HepG2 (cell line): ENCODE measurements around the gene ARHGEF7. TPM values are rescaled to one million over a fixed set of nuclear protein-coding genes. Genes with fewer than 3 reads are reported as not detected.
A peak's percentile ranks its signal among the peaks of the same experiment; 100 is the strongest.

Source experiments
- ATAC-seq: fragments of 200-7000 bp; cut with Tn5 transposase; 3 replicates; pipeline ENCODE4 v1.9.1; 2020; ENCODE audit warnings: mild to moderate bottlenecking, moderate library complexity
- BruUV-seq: library from RNA; stranded (reverse); fragments of 400-500 nt; replicated peaks from 2 replicates; lab custom pipeline; 2021; lab: Mats Ljungman, UMichigan
- CTCF ChIA-PET: fragments of 300-600 bp; formaldehyde crosslinking; extraction: SDS; loops from one replicate; lab custom pipeline; 2021; ENCODE audit warnings: low total read pairs, inconsistent platforms, low intra/inter-chr PET ratio; lab: Yijun Ruan, JAX
- POLR2A ChIA-PET: fragments of 350-600 bp; sonication (Branson Sonifier 250); formaldehyde crosslinking; loops from one replicate; lab custom pipeline; 2020; ENCODE audit warnings: antibody characterized with exemption, inconsistent platforms; lab: Yijun Ruan, JAX
- DNase-seq: peaks from one replicate; pipeline ENCODE4 v3.0.0-alpha.2; 2015; ENCODE audit warnings: low spot score
- FAIRE-seq: peaks from 3 replicates; lab custom pipeline; 2011; peaks lifted over from hg19 to GRCh38; lab: Jason Lieb, UNC
- H2AFZ ChIP-seq: one replicate; pipeline ENCODE4 v1.6.1; 2011; ENCODE audit warnings: low read length, inconsistent platforms
- H3K27ac ChIP-seq: fragments of 300-600 bp; 3 replicates; pipeline ENCODE4 v1.8.0; 2011; ENCODE audit warnings: mixed run types, mild to moderate bottlenecking, mixed read lengths, low read length, inconsistent platforms; ENCODE audit not compliant: insufficient read depth; ENCODE audit errors: extremely low read length
- H3K27me3 ChIP-seq, 2 experiments: fragments of 200-600 bp in 1 of 2; 2 replicates in 1 of 2; 3 replicates in 1 of 2; pipeline versions ENCODE4 v1.6.0 to v1.8.0; 2011; ENCODE audit warnings: low read length in 2 of 2, mild to moderate bottlenecking in 2 of 2, moderate library complexity in 2 of 2, inconsistent platforms in 1 of 2; ENCODE audit not compliant: insufficient read depth in 2 of 2, control insufficient read depth in 1 of 2
- H3K36me3 ChIP-seq, 2 experiments: fragments of 200-600 bp in 1 of 2; replicated peaks in 1 of 2; 2 replicates in 1 of 2; 3 replicates in 1 of 2; pipeline versions ENCODE4 v1.5.1 to v1.8.0; 2011; ENCODE audit warnings: low read length in 2 of 2, inconsistent platforms in 1 of 2; ENCODE audit not compliant: insufficient read depth in 2 of 2, control insufficient read depth in 1 of 2
- H3K4me1 ChIP-seq: 2 replicates; pipeline ENCODE4 v1.5.1; 2012; ENCODE audit warnings: low read length, inconsistent platforms; ENCODE audit not compliant: insufficient read depth
- H3K4me2 ChIP-seq: 2 replicates; pipeline ENCODE4 v1.6.0; 2011; ENCODE audit warnings: low read depth, low read length, inconsistent platforms
- H3K4me3 ChIP-seq, 3 experiments: fragments of 200-600 bp in 1 of 3; sonication (generic), shearing (Covaris generic) in 1 of 3; replicated peaks in 1 of 3; 2 replicates each; pipeline ENCODE4 v1.5.1; 2011 to 2016; ENCODE audit warnings: low read length in 3 of 3, inconsistent platforms in 2 of 3, low read depth in 2 of 3, mild to moderate bottlenecking in 2 of 3, control low read depth in 1 of 3, mixed read lengths in 1 of 3; ENCODE audit not compliant: insufficient read depth in 1 of 3
- H3K79me2 ChIP-seq: one replicate; pipeline ENCODE4 v1.6.1; 2011; ENCODE audit warnings: low read length, inconsistent platforms; ENCODE audit not compliant: insufficient read depth
- H3K9ac ChIP-seq: 2 replicates; pipeline ENCODE4 v1.6.0; 2011; ENCODE audit warnings: mild to moderate bottlenecking, low read depth, low read length, inconsistent platforms; ENCODE audit not compliant: insufficient read depth
- H3K9me3 ChIP-seq: 2 replicates; pipeline ENCODE4 v1.5.1; 2012; ENCODE audit warnings: mild to moderate bottlenecking, low read length
- H4K20me1 ChIP-seq: 2 replicates; pipeline ENCODE4 v1.6.0; 2011; ENCODE audit warnings: inconsistent platforms, mild to moderate bottlenecking, low read length, moderate library complexity; ENCODE audit not compliant: insufficient read depth
- FOSL1 ChIP-seq: sonication (generic); formaldehyde crosslinking; IDR thresholded peaks from 2 replicates; pipeline ENCODE4 v1.9.0; 2021; ENCODE audit warnings: missing genetic modification reagents, borderline replicate concordance
- MXD4 ChIP-seq: IDR thresholded peaks from 2 replicates; pipeline ENCODE4 v1.6.1; 2016; ENCODE audit warnings: mild to moderate bottlenecking, missing biosample characterization, missing genetic modification reagents
- NFKB2 ChIP-seq: sonication (generic); formaldehyde crosslinking; IDR thresholded peaks from 2 replicates; pipeline ENCODE4 v1.4.0; 2020; ENCODE audit warnings: missing genetic modification reagents, borderline replicate concordance
- POLR2G ChIP-seq: fragments of 200-400 bp; formaldehyde crosslinking; IDR thresholded peaks from 2 replicates; pipeline ENCODE4 v1.6.1; 2018; ENCODE audit warnings: mild to moderate bottlenecking, low read depth, low read length, moderate library complexity
- SP2 ChIP-seq: sonication (generic); formaldehyde crosslinking; IDR thresholded peaks from 2 replicates; pipeline ENCODE4 v1.5.1; 2020; ENCODE audit warnings: mild to moderate bottlenecking, missing genetic modification reagents
- TBL1XR1 ChIP-seq: fragments of 150-350 bp; IDR thresholded peaks from 2 replicates; pipeline ENCODE4 v1.6.1; 2014; ENCODE audit warnings: borderline replicate concordance, low read length; ENCODE audit not compliant: partially characterized antibody
- ZNF333 ChIP-seq: sonication (generic); formaldehyde crosslinking; IDR thresholded peaks from 2 replicates; pipeline ENCODE4 v1.4.0; 2020; ENCODE audit warnings: mild to moderate bottlenecking, missing genetic modification reagents, borderline replicate concordance
- ZNF451 ChIP-seq: sonication (generic); formaldehyde crosslinking; IDR thresholded peaks from 2 replicates; pipeline ENCODE4 v1.5.0; 2020; ENCODE audit warnings: mild to moderate bottlenecking, missing genetic modification reagents
- ZNF460 ChIP-seq: sonication (generic); formaldehyde crosslinking; IDR thresholded peaks from 2 replicates; pipeline ENCODE4 v1.5.1; 2020; ENCODE audit warnings: missing genetic modification reagents, mild to moderate bottlenecking, borderline replicate concordance
- ZNF577 ChIP-seq: sonication (generic); formaldehyde crosslinking; IDR thresholded peaks from 2 replicates; pipeline ENCODE4 v1.4.0; 2020; ENCODE audit warnings: mild to moderate bottlenecking, low read depth, missing genetic modification reagents, borderline replicate concordance
- WGBS: methylation state at CpG from one replicate; pipeline ENCODE4 v1.1.6; 2017; ENCODE audit warnings: low lambda C conversion rate; 5-methylcytosine and 5-hydroxymethylcytosine counted together
- in situ Hi-C: cut with HindIII; loops from 2 replicates; pipeline ENCODE4 v1.10.0; 2017; ENCODE audit warnings: low pct_unique_long_range_greater_than_20kb; ENCODE audit not compliant: extremely low pct_ligation_motif_present
- intact Hi-C: fragments of 100-400 bp; cut with micrococcal nuclease; formaldehyde crosslinking; loops from one replicate; pipeline ENCODE4 v1.10.0; 2022; ENCODE audit not compliant: unreplicated experiment
- polyA plus RNA-seq, 8 experiments: library from polyadenylated mRNA; depleted of rRNA in 3 of 8; stranded (reverse) in 7 of 8; unstranded in 1 of 8; fragments of >200 nt; fragmentation: Illumina TruSeq in 4 of 8; extraction: Trizol in 4 of 8; gene quantifications; 2 replicates each; pipeline versions ENCODE4 v1.2.1 to v1.2.3, GENCODE V29; 2011 to 2016; ENCODE audit warnings: low read depth in 4 of 8, missing spikeins in 1 of 8, mixed read lengths in 1 of 8; ENCODE audit not compliant: insufficient read depth in 1 of 8
- total RNA-seq, 5 experiments: library from RNA; depleted of rRNA; stranded (reverse); fragments of >200 nt; fragmentation: Illumina TruSeq; extraction: Trizol; gene quantifications; 2 replicates each; pipeline ENCODE4 v1.2.3, GENCODE V29; 2016; ENCODE audit warnings: low read depth in 1 of 5
- TF ChIP-seq, protein P1 (sequence below): sonication (generic); formaldehyde crosslinking; IDR thresholded peaks from 2 replicates; pipeline ENCODE4 v1.5.0; 2020; ENCODE audit warnings: missing genetic modification reagents, mild to moderate bottlenecking, borderline replicate concordance
- TF ChIP-seq, protein P2 (sequence below): sonication (generic); formaldehyde crosslinking; IDR thresholded peaks from 2 replicates; pipeline ENCODE4 v1.4.0; 2020; ENCODE audit warnings: missing genetic modification reagents
- TF ChIP-seq, protein P3 (sequence below): sonication (generic); formaldehyde crosslinking; IDR thresholded peaks from 2 replicates; pipeline ENCODE4 v1.4.0; 2020; ENCODE audit warnings: missing genetic modification reagents

The ARHGEF7 gene
- total and polyA plus RNA-seq, 2 of the 13 experiments (the other 11 are each of a cell fraction or from before 2014, with no cell fraction given), result 15.7 to 22.3 TPM

DNA sequence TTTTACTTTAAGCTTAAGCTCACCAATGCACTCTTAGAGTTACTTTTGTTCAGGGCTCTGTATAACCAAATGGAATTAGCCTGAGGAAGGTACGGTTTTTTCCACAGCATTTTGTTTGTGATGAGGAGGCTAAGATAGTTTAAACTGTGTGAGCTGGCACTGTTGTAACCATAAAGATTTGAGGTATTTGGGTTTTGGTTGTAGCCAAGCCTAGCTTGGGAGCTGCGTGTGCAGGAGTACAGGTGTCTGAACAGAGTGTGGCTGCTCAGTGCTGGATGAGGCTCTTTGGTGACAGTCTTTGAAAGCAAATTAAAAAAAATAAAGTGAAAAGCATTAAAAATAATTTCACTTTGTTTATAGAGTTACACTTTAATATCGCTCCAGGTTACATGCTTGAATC lies 56.0 kb downstream of the ARHGEF7 start:
- Histone ChIP-seq H4K20me1 (peaks cover 29% of the 10 kb centered on the region), H3K4me3 (no peak overlapping the region), H3K9ac (no peak overlapping the region), H3K27me3 (no peaks in the 10 kb centered on the region), H3K79me2 (peaks cover 90% of the 10 kb centered on the region), H3K4me2 (peak overlapping the region; percentile 49), H3K9me3 (no peaks in the 10 kb centered on the region), H3K4me1 (peaks cover 28% of the 10 kb centered on the region), H2AFZ (no peak overlapping the region), H3K27ac (peak overlapping the region; percentile 42), H3K36me3 (peaks cover 5 to 18% of the 10 kb centered on the region in 2 experiments; a peak in 3 of 5 replicates)
- CTCF ChIA-PET, result no interaction called here
- intact Hi-C loops, result no loop called here
- peak; percentile 55 for ATAC-seq
- in situ Hi-C loops, result no loop called here
- FAIRE-seq, result peak; percentile 51
- DNase-seq, result no peak
- 48% methylated on average over 3 of the region's 3 CpGs for WGBS
- POLR2A ChIA-PET, result interaction anchor here (0.8 kb wide), 1 partner anchor 13 kb away, joined by 3 read pairs; no protein-coding TSS in a partner anchor
- no TSS peak for BruUV-seq
- TF ChIP-seq, protein P1, sequence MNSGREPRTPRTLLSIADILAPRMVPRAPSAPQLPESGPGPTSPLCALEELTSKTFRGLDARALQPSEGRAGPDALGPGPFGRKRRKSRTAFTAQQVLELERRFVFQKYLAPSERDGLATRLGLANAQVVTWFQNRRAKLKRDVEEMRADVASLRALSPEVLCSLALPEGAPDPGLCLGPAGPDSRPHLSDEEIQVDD (CRISPR knock-in tag), result no peak
- no peak for TF ChIP-seq POLR2G
- no peak for TF ChIP-seq MXD4 (CRISPR knock-in tag)
- TF ChIP-seq ZNF577 (CRISPR knock-in tag), result no peak
- TF ChIP-seq, protein P2, sequence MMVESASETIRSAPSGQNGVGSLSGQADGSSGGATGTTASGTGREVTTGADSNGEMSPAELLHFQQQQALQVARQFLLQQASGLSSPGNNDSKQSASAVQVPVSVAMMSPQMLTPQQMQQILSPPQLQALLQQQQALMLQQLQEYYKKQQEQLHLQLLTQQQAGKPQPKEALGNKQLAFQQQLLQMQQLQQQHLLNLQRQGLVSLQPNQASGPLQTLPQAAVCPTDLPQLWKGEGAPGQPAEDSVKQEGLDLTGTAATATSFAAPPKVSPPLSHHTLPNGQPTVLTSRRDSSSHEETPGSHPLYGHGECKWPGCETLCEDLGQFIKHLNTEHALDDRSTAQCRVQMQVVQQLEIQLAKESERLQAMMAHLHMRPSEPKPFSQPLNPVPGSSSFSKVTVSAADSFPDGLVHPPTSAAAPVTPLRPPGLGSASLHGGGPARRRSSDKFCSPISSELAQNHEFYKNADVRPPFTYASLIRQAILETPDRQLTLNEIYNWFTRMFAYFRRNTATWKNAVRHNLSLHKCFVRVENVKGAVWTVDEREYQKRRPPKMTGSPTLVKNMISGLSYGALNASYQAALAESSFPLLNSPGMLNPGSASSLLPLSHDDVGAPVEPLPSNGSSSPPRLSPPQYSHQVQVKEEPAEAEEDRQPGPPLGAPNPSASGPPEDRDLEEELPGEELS (CRISPR knock-in tag), result no peak
- TF ChIP-seq ZNF451 (CRISPR knock-in tag), result no peak
- TF ChIP-seq, protein P3, sequence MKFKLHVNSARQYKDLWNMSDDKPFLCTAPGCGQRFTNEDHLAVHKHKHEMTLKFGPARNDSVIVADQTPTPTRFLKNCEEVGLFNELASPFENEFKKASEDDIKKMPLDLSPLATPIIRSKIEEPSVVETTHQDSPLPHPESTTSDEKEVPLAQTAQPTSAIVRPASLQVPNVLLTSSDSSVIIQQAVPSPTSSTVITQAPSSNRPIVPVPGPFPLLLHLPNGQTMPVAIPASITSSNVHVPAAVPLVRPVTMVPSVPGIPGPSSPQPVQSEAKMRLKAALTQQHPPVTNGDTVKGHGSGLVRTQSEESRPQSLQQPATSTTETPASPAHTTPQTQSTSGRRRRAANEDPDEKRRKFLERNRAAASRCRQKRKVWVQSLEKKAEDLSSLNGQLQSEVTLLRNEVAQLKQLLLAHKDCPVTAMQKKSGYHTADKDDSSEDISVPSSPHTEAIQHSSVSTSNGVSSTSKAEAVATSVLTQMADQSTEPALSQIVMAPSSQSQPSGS (CRISPR knock-in tag), result no peak
- TF ChIP-seq ZNF460, result no peak
- TF ChIP-seq FOSL1 (CRISPR knock-in tag), result no peak
- no peak for TF ChIP-seq SP2 (CRISPR knock-in tag)
- no peak for TF ChIP-seq TBL1XR1
- TF ChIP-seq NFKB2 (CRISPR knock-in tag), result no peak
- TF ChIP-seq ZNF333 (CRISPR knock-in tag), result no peak
